ENCODE results near the gene OR2A25.

- TF ChIP-seq POLR2A (IDR thresholded peaks at IDR 0.05): no peak
- TF ChIP-seq, protein P1, sequence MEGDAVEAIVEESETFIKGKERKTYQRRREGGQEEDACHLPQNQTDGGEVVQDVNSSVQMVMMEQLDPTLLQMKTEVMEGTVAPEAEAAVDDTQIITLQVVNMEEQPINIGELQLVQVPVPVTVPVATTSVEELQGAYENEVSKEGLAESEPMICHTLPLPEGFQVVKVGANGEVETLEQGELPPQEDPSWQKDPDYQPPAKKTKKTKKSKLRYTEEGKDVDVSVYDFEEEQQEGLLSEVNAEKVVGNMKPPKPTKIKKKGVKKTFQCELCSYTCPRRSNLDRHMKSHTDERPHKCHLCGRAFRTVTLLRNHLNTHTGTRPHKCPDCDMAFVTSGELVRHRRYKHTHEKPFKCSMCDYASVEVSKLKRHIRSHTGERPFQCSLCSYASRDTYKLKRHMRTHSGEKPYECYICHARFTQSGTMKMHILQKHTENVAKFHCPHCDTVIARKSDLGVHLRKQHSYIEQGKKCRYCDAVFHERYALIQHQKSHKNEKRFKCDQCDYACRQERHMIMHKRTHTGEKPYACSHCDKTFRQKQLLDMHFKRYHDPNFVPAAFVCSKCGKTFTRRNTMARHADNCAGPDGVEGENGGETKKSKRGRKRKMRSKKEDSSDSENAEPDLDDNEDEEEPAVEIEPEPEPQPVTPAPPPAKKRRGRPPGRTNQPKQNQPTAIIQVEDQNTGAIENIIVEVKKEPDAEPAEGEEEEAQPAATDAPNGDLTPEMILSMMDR (IDR thresholded peaks at IDR 0.05): no peak
Observed at GRCh38 chr7:144050093-144050492, 19.5 kb upstream of the OR2A25 start.

All from right lobe of liver (tissue), 4 donors.